ENCODE data around the gene LCLAT1.

The LCLAT1 gene

DNA sequence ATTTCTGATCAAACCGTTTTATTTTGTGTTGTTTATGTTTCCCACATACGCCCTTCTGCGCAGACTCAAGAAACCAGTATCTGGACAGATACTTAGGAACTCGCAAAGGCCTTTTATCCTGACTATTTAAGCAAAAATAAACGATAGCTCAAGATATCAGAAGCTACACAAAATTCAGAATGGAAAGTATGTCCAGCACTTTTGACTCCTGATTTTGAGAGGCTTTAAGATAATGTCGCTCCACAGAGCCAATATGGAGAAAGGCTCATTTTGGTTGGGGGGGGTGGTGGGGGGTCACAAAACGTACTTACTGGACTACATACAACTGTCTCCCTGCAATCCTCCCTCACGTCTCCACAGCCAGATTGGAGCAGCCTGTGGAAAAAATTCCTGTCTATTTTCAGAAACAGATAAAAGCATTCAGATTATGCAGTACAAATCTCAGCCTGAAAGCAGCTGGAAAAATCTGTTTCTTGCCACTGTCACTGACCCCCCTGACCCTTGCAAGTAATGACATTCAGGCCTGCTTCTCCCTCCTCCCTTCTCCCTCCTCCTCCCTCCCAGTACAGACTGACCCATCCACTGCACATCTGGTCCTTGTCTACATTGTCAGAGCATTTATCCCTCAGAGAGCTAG, 34.9 kb upstream of the LCLAT1 start:
- Histone ChIP-seq H3K4me1 (ENCODE audit: control insufficient read depth, insufficient read depth, low read length) (no peaks in the 10 kb centered on the region), H3K36me3 (ENCODE audit: control insufficient read depth, insufficient read depth, low read length) (no peaks in the 10 kb centered on the region), H3K27me3 (ENCODE audit: control insufficient read depth, insufficient read depth, low read length) (no peaks in the 10 kb centered on the region), H3K4me3 (ENCODE audit: low read length) (no peak overlapping the region), H3K9ac (ENCODE audit: low read length) (no peak overlapping the region), H3K9me3 (ENCODE audit: control insufficient read depth, low read length) (no peaks in the 10 kb centered on the region)

DNA sequence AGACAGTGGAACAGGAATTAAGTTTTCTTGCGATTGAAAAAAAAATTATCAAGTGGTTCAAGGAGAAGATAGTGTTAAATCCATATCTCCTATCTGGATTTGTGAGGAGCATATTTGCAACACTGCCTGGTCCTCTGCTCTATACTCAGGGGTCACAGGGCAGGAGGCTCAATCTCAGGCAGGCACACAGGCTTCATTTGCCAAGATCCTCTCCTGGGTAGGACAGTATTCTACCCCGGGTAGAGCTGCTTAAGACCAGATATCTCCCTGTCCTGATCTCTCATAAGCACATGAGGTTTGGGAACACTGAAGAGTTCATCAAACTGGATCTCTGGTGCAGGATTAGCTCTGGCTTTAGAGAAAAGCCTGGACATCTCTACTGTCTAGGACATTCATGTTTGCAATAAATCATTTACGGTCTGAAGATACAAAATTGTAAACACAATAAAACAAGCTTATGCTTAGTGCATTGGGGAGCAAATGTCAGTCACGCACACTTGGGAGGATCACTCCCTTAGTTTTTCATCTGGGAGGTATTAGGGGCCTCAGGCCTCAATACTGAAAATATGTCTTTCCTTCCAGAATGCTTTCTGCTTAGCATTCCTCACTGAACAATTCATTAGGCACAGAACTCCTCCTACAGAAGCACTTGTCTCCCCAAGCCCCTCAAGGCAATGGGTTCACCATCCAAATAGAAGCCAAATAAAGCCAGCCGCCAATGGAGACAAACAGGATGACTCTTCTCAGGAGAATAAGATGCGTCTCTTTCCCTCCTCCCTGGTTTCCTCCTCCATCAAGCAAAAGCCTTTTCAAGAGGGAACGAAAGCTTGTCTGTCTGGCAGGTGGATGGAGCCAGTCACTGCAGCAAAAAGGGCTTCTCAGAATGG, 34.1 kb upstream of the LCLAT1 start:
- Histone ChIP-seq H3K4me1 (ENCODE audit: control insufficient read depth, insufficient read depth, low read length) (no peaks in the 10 kb centered on the region), H3K4me3 (ENCODE audit: low read length) (no peak overlapping the region), H3K36me3 (ENCODE audit: control insufficient read depth, insufficient read depth, low read length) (no peaks in the 10 kb centered on the region), H3K27me3 (ENCODE audit: control insufficient read depth, insufficient read depth, low read length) (no peaks in the 10 kb centered on the region), H3K9me3 (ENCODE audit: control insufficient read depth, low read length) (no peaks in the 10 kb centered on the region), H3K9ac (ENCODE audit: low read length) (no peak overlapping the region)

DNA sequence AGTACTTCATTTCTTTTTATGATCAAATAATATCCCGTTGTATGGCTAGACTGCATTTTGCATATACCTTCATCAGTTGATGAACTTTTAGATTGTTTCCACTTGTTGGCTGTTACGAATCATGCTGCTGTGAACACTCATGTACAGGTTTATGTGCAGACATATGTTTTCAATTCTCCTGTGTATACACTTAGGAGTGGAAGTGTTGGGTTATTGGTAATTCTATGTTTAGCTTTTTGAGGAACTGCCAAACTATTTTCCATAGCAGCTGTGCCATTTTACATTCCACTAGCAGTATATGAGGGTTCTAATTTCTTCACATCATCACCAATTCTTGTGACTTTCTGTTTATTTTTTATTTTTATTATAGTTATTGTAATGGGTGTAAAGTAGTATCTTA, 32.1 kb upstream of the LCLAT1 start:
- Histone ChIP-seq H3K36me3 (ENCODE audit: control insufficient read depth, insufficient read depth, low read length) (no peaks in the 10 kb centered on the region), H3K9me3 (ENCODE audit: control insufficient read depth, low read length) (no peaks in the 10 kb centered on the region), H3K9ac (ENCODE audit: low read length) (no peak overlapping the region), H3K4me1 (ENCODE audit: control insufficient read depth, insufficient read depth, low read length) (no peaks in the 10 kb centered on the region), H3K27me3 (ENCODE audit: control insufficient read depth, insufficient read depth, low read length) (no peaks in the 10 kb centered on the region), H3K4me3 (ENCODE audit: low read length) (no peak overlapping the region)

DNA sequence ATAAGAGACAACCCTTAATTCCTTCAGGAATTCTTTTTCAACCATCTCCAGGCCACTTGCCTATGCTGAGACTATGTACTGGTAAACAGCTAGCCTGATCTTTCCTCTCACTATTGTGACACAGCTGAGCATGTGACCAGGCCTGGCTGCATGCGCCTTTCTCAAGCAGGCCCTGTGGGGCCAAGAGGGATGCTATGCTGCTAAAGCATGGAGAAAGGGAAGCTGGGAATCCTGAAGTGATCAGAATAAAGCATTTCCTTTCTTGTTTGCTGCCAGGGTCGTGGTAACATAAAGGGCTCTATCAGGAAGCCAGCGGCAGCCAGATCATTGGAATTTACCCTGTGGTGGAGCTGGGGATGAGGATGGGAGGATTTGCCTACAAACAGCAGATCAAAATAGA, 29.8 kb upstream of the LCLAT1 start:
- no peaks in the 10 kb centered on the region for H3K27me3 ChIP-seq (ENCODE audit: control insufficient read depth, insufficient read depth, low read length)
- no peak overlapping the region for H3K9ac ChIP-seq (ENCODE audit: low read length)
- H3K36me3 ChIP-seq (ENCODE audit: control insufficient read depth, insufficient read depth, low read length): no peaks in the 10 kb centered on the region
- no peak overlapping the region for H3K4me3 ChIP-seq (ENCODE audit: low read length)
- peaks cover 7% of the 10 kb centered on the region for H3K4me1 ChIP-seq (ENCODE audit: control insufficient read depth, insufficient read depth, low read length)
- H3K9me3 ChIP-seq (ENCODE audit: control insufficient read depth, low read length): no peaks in the 10 kb centered on the region

DNA sequence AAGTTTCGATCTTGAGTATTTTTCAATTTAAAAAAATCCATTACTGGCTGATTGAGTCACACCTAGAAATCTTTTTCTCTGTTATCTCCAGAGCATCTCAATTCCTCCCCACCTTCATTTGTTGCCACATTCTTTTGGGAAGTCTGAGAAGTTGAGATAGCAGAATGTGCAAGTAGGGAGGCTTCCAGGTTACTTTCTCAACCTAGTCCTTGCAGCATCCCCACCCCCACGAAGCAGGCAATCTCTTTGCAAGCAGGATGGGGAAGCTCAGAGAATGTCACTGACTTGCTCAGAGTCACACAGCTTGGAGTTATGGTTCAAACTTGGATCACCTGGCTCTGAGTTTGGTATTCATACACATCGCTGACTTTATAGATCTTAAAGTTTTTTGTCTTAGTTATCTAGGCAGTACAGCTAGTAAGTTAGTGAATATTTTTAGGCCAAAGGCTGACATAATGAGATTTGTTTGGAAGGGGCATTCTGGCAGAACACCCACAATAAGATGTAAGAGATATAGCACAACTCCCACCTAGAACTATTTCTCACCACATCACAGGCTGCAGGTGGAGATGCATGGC, 25.9 kb upstream of the LCLAT1 start:
- no peak overlapping the region for H3K4me3 ChIP-seq (ENCODE audit: low read length)
- peaks cover 11% of the 10 kb centered on the region for H3K4me1 ChIP-seq (ENCODE audit: control insufficient read depth, insufficient read depth, low read length)
- no peak overlapping the region for H3K9ac ChIP-seq (ENCODE audit: low read length)
- H3K36me3 ChIP-seq (ENCODE audit: control insufficient read depth, insufficient read depth, low read length): no peaks in the 10 kb centered on the region
- H3K9me3 ChIP-seq (ENCODE audit: control insufficient read depth, low read length): no peaks in the 10 kb centered on the region
- H3K27me3 ChIP-seq (ENCODE audit: control insufficient read depth, insufficient read depth, low read length): no peaks in the 10 kb centered on the region

DNA sequence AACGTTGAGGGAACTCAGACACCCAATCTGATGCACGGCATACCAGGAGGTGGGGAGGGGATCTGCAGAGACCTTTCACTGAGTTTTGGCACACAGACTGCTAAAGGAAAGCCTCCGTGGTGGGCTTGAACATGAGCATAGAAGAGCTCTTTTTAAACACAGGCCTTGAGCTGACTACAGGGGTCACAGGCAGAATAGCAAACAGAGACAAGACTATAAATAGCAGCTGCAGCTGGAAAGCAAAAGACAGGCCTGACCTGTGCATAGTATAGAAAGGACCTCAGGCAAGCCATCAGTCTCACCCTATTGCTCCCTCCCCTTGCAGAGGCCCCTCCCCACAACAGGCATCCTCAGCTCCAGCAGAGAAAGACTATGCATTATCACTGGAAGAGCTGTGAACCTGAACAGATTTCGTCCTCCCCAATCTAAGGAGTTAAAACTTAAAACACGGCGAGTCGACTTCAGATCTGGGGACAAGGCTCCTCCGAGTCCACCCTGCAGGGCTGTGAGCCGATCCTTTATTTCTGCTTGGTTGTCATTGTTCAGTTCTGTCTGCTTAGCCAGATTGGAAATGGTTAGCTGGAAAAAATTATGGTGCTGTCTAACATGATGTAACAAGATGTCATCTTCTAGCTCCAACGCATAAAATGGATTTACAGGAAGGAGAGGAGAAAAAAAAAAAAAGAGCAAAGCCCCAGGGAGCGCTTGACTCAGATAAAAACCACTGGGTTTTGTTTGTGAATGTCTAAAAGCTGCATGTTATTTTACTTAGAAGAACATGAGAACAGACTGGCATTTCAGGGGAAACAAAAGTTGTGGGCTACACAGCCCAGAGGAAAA, 25.2 kb upstream of the LCLAT1 start:
- Histone ChIP-seq H3K27me3 (ENCODE audit: control insufficient read depth, insufficient read depth, low read length) (no peaks in the 10 kb centered on the region), H3K36me3 (ENCODE audit: control insufficient read depth, insufficient read depth, low read length) (no peaks in the 10 kb centered on the region), H3K9me3 (ENCODE audit: control insufficient read depth, low read length) (no peaks in the 10 kb centered on the region), H3K4me3 (ENCODE audit: low read length) (no peak overlapping the region), H3K4me1 (ENCODE audit: control insufficient read depth, insufficient read depth, low read length) (peaks cover 11% of the 10 kb centered on the region), H3K9ac (ENCODE audit: low read length) (no peak overlapping the region)

DNA sequence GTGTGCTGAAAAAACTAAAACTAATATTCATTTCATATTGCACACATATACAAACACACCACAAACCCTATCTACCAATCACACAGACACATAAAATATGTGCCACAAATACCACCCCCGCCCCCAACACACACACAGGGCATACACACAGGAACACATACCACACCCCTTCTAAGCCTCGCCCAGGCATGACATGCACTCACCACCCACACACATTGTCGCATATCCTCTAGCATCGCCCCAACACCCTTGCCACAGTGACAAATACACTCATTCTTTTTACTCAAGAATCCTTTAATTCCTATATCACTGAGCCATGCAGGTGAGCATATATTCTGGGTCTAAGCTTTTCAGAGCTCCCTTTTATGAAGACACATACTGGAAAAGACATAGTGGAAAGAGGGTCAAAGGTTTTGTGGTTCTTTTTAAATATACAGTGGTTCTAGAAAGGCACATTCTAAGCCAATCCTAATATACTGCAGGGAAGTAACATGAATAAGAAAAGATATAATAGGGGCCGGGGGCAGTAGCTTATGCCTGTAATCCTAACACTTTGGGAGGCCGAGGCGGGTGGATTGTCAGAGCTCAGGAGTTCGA, 24.5 kb upstream of the LCLAT1 start:
- Histone ChIP-seq H3K4me1 (ENCODE audit: control insufficient read depth, insufficient read depth, low read length) (peaks cover 11% of the 10 kb centered on the region), H3K9ac (ENCODE audit: low read length) (no peak overlapping the region), H3K36me3 (ENCODE audit: control insufficient read depth, insufficient read depth, low read length) (no peaks in the 10 kb centered on the region), H3K27me3 (ENCODE audit: control insufficient read depth, insufficient read depth, low read length) (no peaks in the 10 kb centered on the region), H3K4me3 (ENCODE audit: low read length) (no peak overlapping the region), H3K9me3 (ENCODE audit: control insufficient read depth, low read length) (no peaks in the 10 kb centered on the region)

DNA sequence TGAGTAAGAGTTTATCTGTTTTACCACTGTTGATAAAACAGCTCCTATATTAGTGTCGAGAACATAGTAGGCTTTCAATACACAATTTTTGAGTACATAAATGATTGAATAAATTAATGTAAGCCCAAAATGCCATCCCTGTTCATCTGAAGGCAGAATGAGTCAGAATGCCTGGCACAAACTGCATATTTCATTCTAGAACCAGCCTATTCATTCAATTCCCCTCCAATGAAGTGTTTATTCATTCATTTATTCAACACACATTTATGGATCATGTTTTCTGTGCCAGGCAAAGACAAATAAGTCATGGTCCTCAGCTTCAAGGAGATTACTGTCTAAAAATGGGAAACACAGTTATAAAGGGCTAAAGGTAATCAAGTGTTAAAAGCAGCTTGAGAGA, 22.8 kb upstream of the LCLAT1 start:
- Histone ChIP-seq H3K36me3 (ENCODE audit: control insufficient read depth, insufficient read depth, low read length) (no peaks in the 10 kb centered on the region), H3K27me3 (ENCODE audit: control insufficient read depth, insufficient read depth, low read length) (no peaks in the 10 kb centered on the region), H3K4me3 (ENCODE audit: low read length) (no peak overlapping the region), H3K9ac (ENCODE audit: low read length) (no peak overlapping the region), H3K9me3 (ENCODE audit: control insufficient read depth, low read length) (no peaks in the 10 kb centered on the region), H3K4me1 (ENCODE audit: control insufficient read depth, insufficient read depth, low read length) (peaks cover 16% of the 10 kb centered on the region)

DNA sequence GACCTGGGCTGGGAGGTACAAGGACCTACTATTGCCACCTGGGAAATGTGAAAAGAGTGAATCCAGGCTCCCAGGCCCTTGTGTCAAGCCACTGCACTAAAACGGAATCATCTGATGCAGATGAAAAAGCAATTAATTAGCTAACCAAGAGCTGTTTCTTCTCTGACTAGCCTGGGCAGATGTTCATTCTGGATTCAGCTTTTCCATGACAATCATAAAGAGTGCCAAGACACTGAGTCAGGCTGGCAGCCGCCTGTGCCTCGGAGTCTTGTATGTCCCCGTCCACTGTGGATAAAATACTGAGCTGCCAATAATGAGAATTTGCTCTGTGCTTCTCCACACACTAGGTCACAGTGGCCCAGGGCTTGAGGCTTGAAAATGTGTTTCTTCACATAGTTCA, 21.7 kb upstream of the LCLAT1 start:
- H3K4me1 ChIP-seq (ENCODE audit: control insufficient read depth, insufficient read depth, low read length): peaks cover 16% of the 10 kb centered on the region
- H3K9me3 ChIP-seq (ENCODE audit: control insufficient read depth, low read length): no peaks in the 10 kb centered on the region
- H3K27me3 ChIP-seq (ENCODE audit: control insufficient read depth, insufficient read depth, low read length): no peaks in the 10 kb centered on the region

DNA sequence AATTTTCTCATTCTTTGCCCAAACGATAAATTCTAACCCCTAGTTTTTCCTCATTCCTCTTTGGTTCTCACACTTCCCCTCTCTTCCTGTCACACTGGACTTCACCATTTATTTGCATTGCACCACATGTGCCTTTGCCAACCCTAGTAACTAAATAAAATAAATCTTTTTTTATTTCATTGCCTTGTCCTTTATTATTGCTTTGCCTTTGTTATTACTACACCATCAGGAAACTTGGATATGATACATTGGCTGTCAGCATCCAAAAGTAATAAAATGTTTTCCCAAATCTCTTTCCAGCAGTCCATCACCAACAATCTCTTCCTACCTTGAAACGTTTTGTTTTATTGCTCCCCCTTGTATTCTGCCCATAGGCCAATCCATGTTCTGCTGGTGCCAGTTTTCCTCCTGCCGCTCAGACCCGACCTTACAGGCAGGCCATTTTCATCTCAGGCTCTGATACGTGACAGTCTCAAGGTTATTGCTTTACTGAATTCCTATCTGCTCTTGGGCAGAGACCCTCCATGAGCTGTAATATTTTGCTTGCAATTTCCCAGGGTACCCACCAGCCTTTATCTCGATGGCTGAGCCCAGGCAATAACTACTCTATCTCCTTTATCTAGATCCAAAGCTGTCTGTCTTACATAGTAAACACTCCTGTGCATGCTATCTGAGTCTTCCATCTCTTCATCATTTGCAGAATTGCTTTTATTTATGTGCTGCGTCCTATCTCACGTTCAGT, 19.3 kb upstream of the LCLAT1 start:
- Histone ChIP-seq H3K27me3 (ENCODE audit: control insufficient read depth, insufficient read depth, low read length) (no peaks in the 10 kb centered on the region), H3K36me3 (ENCODE audit: control insufficient read depth, insufficient read depth, low read length) (no peaks in the 10 kb centered on the region), H3K9ac (ENCODE audit: low read length) (no peak overlapping the region), H3K9me3 (ENCODE audit: control insufficient read depth, low read length) (no peaks in the 10 kb centered on the region), H3K4me3 (ENCODE audit: low read length) (no peak overlapping the region), H3K4me1 (ENCODE audit: control insufficient read depth, insufficient read depth, low read length) (peaks cover 5% of the 10 kb centered on the region)

More for the DNA sequence above, 21.7 kb upstream of the LCLAT1 start:
- H3K36me3 ChIP-seq (ENCODE audit: control insufficient read depth, insufficient read depth, low read length): no peaks in the 10 kb centered on the region
- H3K4me3 ChIP-seq (ENCODE audit: low read length): no peak overlapping the region
- no peak overlapping the region for H3K9ac ChIP-seq (ENCODE audit: low read length)

DNA sequence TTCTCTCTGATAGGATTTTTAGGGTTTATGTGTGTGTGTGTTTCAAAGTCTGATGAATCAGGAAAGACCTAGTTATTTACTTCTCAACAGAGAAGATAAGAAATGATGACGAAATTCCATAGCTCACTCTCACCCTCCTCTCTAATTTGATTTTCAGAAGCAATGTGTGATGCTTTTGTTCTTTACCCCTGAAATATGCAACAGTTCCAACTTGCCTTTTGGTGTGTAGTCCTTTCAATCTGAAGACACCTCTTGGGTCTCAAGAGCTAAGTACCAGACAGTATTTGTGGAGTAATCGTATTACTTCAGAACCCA, 18.7 kb upstream of the LCLAT1 start:
- Histone ChIP-seq H3K4me3 (ENCODE audit: low read length) (no peak overlapping the region), H3K9ac (ENCODE audit: low read length) (no peak overlapping the region), H3K27me3 (ENCODE audit: control insufficient read depth, insufficient read depth, low read length) (no peaks in the 10 kb centered on the region), H3K4me1 (ENCODE audit: control insufficient read depth, insufficient read depth, low read length) (peaks cover 5% of the 10 kb centered on the region), H3K9me3 (ENCODE audit: control insufficient read depth, low read length) (no peaks in the 10 kb centered on the region), H3K36me3 (ENCODE audit: control insufficient read depth, insufficient read depth, low read length) (no peaks in the 10 kb centered on the region)
